H1 (cell line): ENCODE measurements around the gene CFAP61. TPM values are rescaled to one million over a fixed set of nuclear protein-coding genes. Genes with fewer than 3 reads are reported as not detected.

Source experiments
- CTCF ChIA-PET: fragments of 300-600 bp; sonication (Branson Sonifier 250); formaldehyde crosslinking; loops from one replicate; lab custom pipeline; 2021; ENCODE audit not compliant: partially characterized antibody; lab: Charles Lee
- POLR2A ChIA-PET: fragments of 300-600 bp; sonication (Branson Sonifier 250); formaldehyde crosslinking; loops from one replicate; lab custom pipeline; 2021; ENCODE audit warnings: inconsistent platforms; ENCODE audit not compliant: partially characterized antibody; lab: Charles Lee
- DNase-seq, 2 experiments: peaks; one replicate each; pipeline versions ENCODE4 v3.0.0 to v3.0.0-alpha.2; 2010 to 2022; ENCODE audit warnings: low spot score in 2 of 2, low read depth in 1 of 2, mixed read lengths in 1 of 2
- FAIRE-seq: peaks from 2 replicates; lab custom pipeline; 2011; peaks lifted over from hg19 to GRCh38; lab: Jason Lieb, UNC
- H2AFZ ChIP-seq: 2 replicates; pipeline ENCODE4 v1.8.1; 2012; ENCODE audit warnings: low read length, inconsistent platforms
- H2AK5ac ChIP-seq: 2 replicates; pipeline ENCODE4 v1.6.1; 2013; ENCODE audit warnings: low read depth, low read length
- H2BK120ac ChIP-seq: replicated peaks from 2 replicates; pipeline ENCODE3; 2013; ENCODE audit warnings: low read depth, low read length, inconsistent platforms
- H2BK12ac ChIP-seq: 2 replicates; pipeline ENCODE4 v1.6.1; 2013; ENCODE audit warnings: low read depth, low read length
- H2BK15ac ChIP-seq: 2 replicates; pipeline ENCODE4 v1.6.1; 2013; ENCODE audit warnings: low read length
- H2BK20ac ChIP-seq: 2 replicates; pipeline ENCODE4 v1.6.1; 2013; ENCODE audit warnings: low read length
- H2BK5ac ChIP-seq: 2 replicates; pipeline ENCODE4 v1.6.1; 2013; ENCODE audit warnings: low read depth, low read length
- H3K14ac ChIP-seq: 2 replicates; pipeline ENCODE4 v1.6.1; 2013; ENCODE audit warnings: inconsistent platforms; ENCODE audit not compliant: insufficient read length
- H3K18ac ChIP-seq: 2 replicates; pipeline ENCODE4 v1.6.1; 2013; ENCODE audit warnings: low read length; ENCODE audit errors: extremely low read depth
- H3K23ac ChIP-seq: 2 replicates; pipeline ENCODE4 v1.6.1; 2013; ENCODE audit warnings: inconsistent platforms; ENCODE audit not compliant: insufficient read length
- H3K23me2 ChIP-seq: 2 replicates; pipeline ENCODE4 v1.6.1; 2013; ENCODE audit warnings: low read depth, low read length
- H3K27ac ChIP-seq: 2 replicates; pipeline ENCODE4 v1.6.1; 2011; ENCODE audit warnings: low read depth, low read length, inconsistent platforms
- H3K27me3 ChIP-seq, 4 experiments: replicated peaks in 1 of 4; 1 replicate in 1 of 4; 2 replicates in 3 of 4; pipeline versions ENCODE4 v1.6.1 to v1.8.1; 2011 to 2013; ENCODE audit warnings: low read length in 3 of 4, mild to moderate bottlenecking in 3 of 4, inconsistent platforms in 2 of 4, mixed read lengths in 2 of 4, moderate library complexity in 1 of 4; ENCODE audit not compliant: control insufficient read depth in 3 of 4, insufficient read depth in 3 of 4; ENCODE audit errors: extremely low read depth in 1 of 4
- H3K36me3 ChIP-seq, 4 experiments: 2 replicates each; pipeline versions ENCODE4 v1.6.1 to v1.8.1; 2011 to 2013; ENCODE audit warnings: mild to moderate bottlenecking in 4 of 4, low read length in 3 of 4, moderate library complexity in 2 of 4, control low read depth in 1 of 4, inconsistent platforms in 1 of 4; ENCODE audit not compliant: insufficient read depth in 4 of 4, control insufficient read depth in 2 of 4
- H3K4ac ChIP-seq: replicated peaks from 2 replicates; pipeline ENCODE3; 2013; ENCODE audit warnings: low read length, low read depth, mixed read lengths, inconsistent platforms; ENCODE audit not compliant: insufficient read length
- H3K4me1 ChIP-seq, 4 experiments: replicated peaks in 1 of 4; 1 replicate in 1 of 4; 2 replicates in 3 of 4; pipeline versions ENCODE4 v1.6.1 to v1.8.1; 2011 to 2013; ENCODE audit warnings: low read length in 3 of 4, inconsistent platforms in 2 of 4, mixed read lengths in 1 of 4; ENCODE audit not compliant: insufficient read depth in 4 of 4, control insufficient read depth in 3 of 4
- H3K4me2 ChIP-seq, 2 experiments: 2 replicates each; pipeline versions ENCODE4 v1.6.1 to v1.8.1; 2011 to 2013; ENCODE audit warnings: low read depth in 2 of 2, low read length in 2 of 2, control low read depth in 1 of 2, inconsistent platforms in 1 of 2, mild to moderate bottlenecking in 1 of 2; ENCODE audit not compliant: insufficient read depth in 1 of 2
- H3K4me3 ChIP-seq, 4 experiments: fragments of 200-600, 300-600 bp in 1 of 4; sonication (generic), shearing (Covaris generic), sonication (Bioruptor Twin) in 1 of 4; 2 replicates each; pipeline versions ENCODE4 v1.5.1 to v1.8.1; 2011 to 2016; ENCODE audit warnings: low read length in 4 of 4, low read depth in 3 of 4, control low read depth in 2 of 4, inconsistent platforms in 2 of 4, mild to moderate bottlenecking in 2 of 4, mixed read lengths in 1 of 4, moderate library complexity in 1 of 4; ENCODE audit not compliant: insufficient read depth in 2 of 4; ENCODE audit errors: extremely low read depth in 1 of 4
- H3K56ac ChIP-seq: replicated peaks from 2 replicates; pipeline ENCODE3; 2013; ENCODE audit warnings: low read depth, mild to moderate bottlenecking, mixed read lengths, low read length, inconsistent platforms; ENCODE audit not compliant: insufficient read length
- H3K79me1 ChIP-seq: 2 replicates; pipeline ENCODE4 v1.6.1; 2013; ENCODE audit warnings: low read depth, low read length, control low read depth
- H3K79me2 ChIP-seq, 2 experiments: 2 replicates each; pipeline versions ENCODE4 v1.6.1 to v1.8.1; 2012 to 2013; ENCODE audit warnings: low read length in 2 of 2, mild to moderate bottlenecking in 2 of 2, inconsistent platforms in 1 of 2; ENCODE audit not compliant: insufficient read depth in 2 of 2, control insufficient read depth in 1 of 2
- H3K9ac ChIP-seq, 4 experiments: replicated peaks in 1 of 4; 1 replicate in 1 of 4; 2 replicates in 3 of 4; pipeline versions ENCODE4 v1.6.1 to v1.8.1; 2011 to 2013; ENCODE audit warnings: low read depth in 3 of 4, low read length in 3 of 4, control low read depth in 2 of 4, mild to moderate bottlenecking in 2 of 4, moderate library complexity in 2 of 4, inconsistent platforms in 1 of 4; ENCODE audit errors: extremely low read depth in 1 of 4
- H3K9me3 ChIP-seq, 2 experiments: 2 replicates each; pipeline versions ENCODE4 v1.6.1 to v1.8.1; 2012 to 2013; ENCODE audit warnings: mild to moderate bottlenecking in 2 of 2, moderate library complexity in 2 of 2, control low read depth in 1 of 2, inconsistent platforms in 1 of 2, low read depth in 1 of 2, low read length in 1 of 2, mixed read lengths in 1 of 2; ENCODE audit not compliant: insufficient read depth in 2 of 2
- H4K20me1 ChIP-seq, 2 experiments: replicated peaks in 1 of 2; 2 replicates each; pipeline versions ENCODE3 to v1.8.1; 2011 to 2013; ENCODE audit warnings: inconsistent platforms in 2 of 2, low read length in 2 of 2, mild to moderate bottlenecking in 1 of 2; ENCODE audit not compliant: insufficient read depth in 2 of 2, control insufficient read depth in 1 of 2
- H4K5ac ChIP-seq: 2 replicates; pipeline ENCODE4 v1.6.1; 2013; ENCODE audit warnings: low read length, low read depth, mixed read lengths, inconsistent platforms; ENCODE audit not compliant: insufficient read length
- H4K8ac ChIP-seq: 2 replicates; pipeline ENCODE4 v1.8.0; 2013; ENCODE audit warnings: mild to moderate bottlenecking, moderate library complexity, low read length, inconsistent platforms; ENCODE audit not compliant: insufficient read depth; ENCODE audit errors: extremely low read depth
- H4K91ac ChIP-seq: replicated peaks from 2 replicates; pipeline ENCODE3; 2013; ENCODE audit warnings: low read length, mixed read lengths, inconsistent platforms; ENCODE audit not compliant: insufficient read length
- CTCF ChIP-seq, 3 experiments: IDR thresholded peaks; 1 replicate in 2 of 3; 2 replicates in 1 of 3; pipeline versions ENCODE4 v1.5.1 to v1.6.1; 2011; ENCODE audit warnings: low read length in 3 of 3, mild to moderate bottlenecking in 3 of 3, inconsistent platforms in 2 of 3, low read depth in 1 of 3, moderate library complexity in 1 of 3; ENCODE audit not compliant: insufficient read depth in 1 of 3; ENCODE audit errors: control extremely low read depth in 1 of 3
- SIRT6 ChIP-seq: IDR thresholded peaks from one replicate; pipeline ENCODE4 v1.7.1; 2012; ENCODE audit warnings: low read length, inconsistent platforms
- SP4 ChIP-seq: IDR thresholded peaks from 2 replicates; pipeline ENCODE4 v1.6.1; 2012; ENCODE audit warnings: low read length, inconsistent platforms
- WGBS, 2 experiments: shearing (Covaris generic) in 1 of 2; methylation state at CpG; one replicate each; pipeline versions ENCODE4 v1.1.6 to v1.1.7; 2013 to 2015; ENCODE audit warnings: low lambda C conversion rate in 2 of 2, mixed read lengths in 2 of 2, inconsistent platforms in 1 of 2, low coverage in 1 of 2, missing lambda C conversion rate in 1 of 2; ENCODE audit not compliant: insufficient replicate concordance in 2 of 2, insufficient coverage in 1 of 2, insufficient read length in 1 of 2; ENCODE audit errors: extremely low coverage in 1 of 2, missing lambda C conversion rate in 1 of 2; 5-methylcytosine and 5-hydroxymethylcytosine counted together
- polyA plus RNA-seq, 7 experiments: library from polyadenylated mRNA; depleted of rRNA in 3 of 7; stranded (reverse) in 5 of 7; unstranded in 2 of 7; fragments of >200 nt in 5 of 7; fragments of 200-250 nt in 2 of 7; gene quantifications; 1 replicate in 5 of 7; 2 replicates in 1 of 7; 4 replicates in 1 of 7; pipeline versions ENCODE4 v1.2.1 to v1.2.3, GENCODE V29; 2011 to 2013; ENCODE audit warnings: missing spikeins in 2 of 7, mixed read lengths in 2 of 7
- total RNA-seq: library from RNA; stranded (reverse); fragmentation: NEBNext Ultra II Directional; extraction: Animal tissue kit (Norgen Biotek cat#: 25700); gene quantifications from 2 replicates; pipeline ENCODE4 v1.2.1, GENCODE V29; 2021

The CFAP61 gene
- total and polyA plus RNA-seq, 2 of the 8 experiments (the other 6 are each of a cell fraction or from before 2014, with no cell fraction given), result 0.29 to 0.61 TPM

GRCh38 chr20:20396794-20397193 is 344.5 kb downstream of the CFAP61 start:
- H3K79me2 ChIP-seq, result no peaks in the 10 kb centered on the region
- H3K9me3 ChIP-seq, result no peaks in the 10 kb centered on the region
- no peak overlapping the region for H3K56ac ChIP-seq
- H3K4me2 ChIP-seq, result no peak overlapping the region
- H3K4me3 ChIP-seq, result no peak overlapping the region
- no peaks in the 10 kb centered on the region for H3K27me3 ChIP-seq
- no peak overlapping the region for H3K18ac ChIP-seq
- H3K23ac ChIP-seq, result no peak overlapping the region
- no peak overlapping the region for H2AFZ ChIP-seq
- H3K9ac ChIP-seq, result no peak overlapping the region
- 96% methylated on average over 3 of the region's 3 CpGs; no CpG with 5 or more reads in 1 of the 2 experiments for WGBS, 2 experiments
- no peak overlapping the region for H2BK12ac ChIP-seq
- no peaks in the 10 kb centered on the region for H3K79me1 ChIP-seq
- H3K23me2 ChIP-seq, result no peaks in the 10 kb centered on the region; the same call in 1 of the 2 replicates
- DNase-seq (no peak), FAIRE-seq (no peak)
- no peak overlapping the region for H3K4ac ChIP-seq
- no peak overlapping the region for H2BK120ac ChIP-seq
- no peak overlapping the region for H2BK15ac ChIP-seq
- H2BK5ac ChIP-seq, result no peak overlapping the region
- no peak overlapping the region for H2BK20ac ChIP-seq
- H3K36me3 ChIP-seq, result no peaks in the 10 kb centered on the region
- no peak overlapping the region for H3K27ac ChIP-seq
- TF ChIP-seq SIRT6 (no peak), SP4 (no peak), CTCF (IDR thresholded peaks at IDR 0.05; ENCODE audit: control extremely low read depth in 1 of 3, insufficient read depth in 1 of 3, low read depth in 1 of 3, low read length in 3 of 3) (no peak)
- no peak overlapping the region for H4K8ac ChIP-seq
- ChIA-PET CTCF (interaction anchor here (0.8 to 1.3 kb wide), 3 partner anchors 10 to 28 kb away, joined by 3 read pairs; no protein-coding TSS in a partner anchor), POLR2A (interaction anchor here (1.1 kb wide), 1 partner anchor 28 kb away, joined by 4 read pairs; the partner anchor contains the start of gene INSM1)
- no peak overlapping the region for H2AK5ac ChIP-seq
- peaks cover 0 to 2% of the 10 kb centered on the region in 2 experiments for H4K20me1 ChIP-seq
- peaks cover 0 to 16% (median 12%) of the 10 kb centered on the region in 4 experiments; a peak in 6 of 7 replicates for H3K4me1 ChIP-seq
- no peak overlapping the region for H3K14ac ChIP-seq
- H4K5ac ChIP-seq, result no peak overlapping the region
- H4K91ac ChIP-seq, result no peak overlapping the region
